Adipose tissue (tissue), 3 donors: ENCODE measurements around the gene SHB. TPM values are rescaled to one million over a fixed set of nuclear protein-coding genes. Genes with fewer than 3 reads are reported as not detected.

ENCODE experiments used
- H3K27ac ChIP-seq: one replicate; pipeline ENCODE4 v1.5.1; 2013; ENCODE audit warnings: low read depth, low read length
- WGBS, 3 donors: extraction: QIAGEN DNeasy Blood & Tissue Kit; methylation state at CpG; one replicate each; pipeline ENCODE4 v1.1.7; 2013; 5-methylcytosine and 5-hydroxymethylcytosine counted together
- polyA plus RNA-seq, 3 donors: library from polyadenylated mRNA; stranded (reverse); fragments of 200-250 nt; gene quantifications; one replicate each; pipeline ENCODE4 v1.2.3, GENCODE V29; 2013
- donor health status: healthy with polysubstance abuse.
- donor health status: Bipolar disorder and iron deficiency.
- donor health status: healthy.

The SHB gene
- polyA plus RNA-seq, 3 donors = 3.5 to 18.9 (median 8.4) TPM

DNA sequence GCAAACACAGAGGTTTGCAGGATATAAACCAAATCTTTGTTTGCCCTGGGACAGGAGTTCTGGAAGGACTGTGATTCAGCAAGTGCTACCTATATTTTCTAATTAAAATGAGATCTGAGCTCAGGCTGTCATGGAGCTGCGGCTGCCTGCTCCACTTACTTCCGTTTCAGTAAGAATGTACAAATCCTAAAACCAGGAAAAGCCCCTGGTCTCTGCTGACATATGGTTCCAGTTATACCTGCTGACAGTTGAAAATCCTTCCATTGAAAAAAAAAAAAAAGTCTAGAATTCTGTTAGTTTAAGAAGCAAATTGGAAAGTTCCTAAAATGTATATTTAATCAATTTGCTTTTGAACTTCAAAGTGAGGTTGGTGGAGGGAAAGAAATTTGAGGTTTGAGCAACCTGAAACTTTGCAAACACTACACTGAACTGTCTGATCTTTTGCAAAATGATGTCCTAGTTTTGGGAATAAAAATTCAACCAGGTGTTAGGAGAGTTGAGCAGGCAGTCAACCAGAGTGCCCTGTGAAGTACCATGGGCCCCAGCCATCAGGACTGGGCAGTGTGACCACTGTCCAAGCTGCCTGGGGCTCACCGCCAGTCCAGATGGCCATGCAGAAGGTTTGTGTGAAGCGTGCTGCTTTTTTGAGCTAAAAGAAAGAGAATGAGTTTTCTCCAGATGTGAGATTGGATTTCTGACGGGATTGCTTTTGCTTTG lies 50.6 kb downstream of the SHB start:
- no peak overlapping the region for H3K27ac ChIP-seq
- WGBS, 3 donors = 75 to 81% (median 79%) methylated on average over 5 of the region's 5 CpGs

DNA sequence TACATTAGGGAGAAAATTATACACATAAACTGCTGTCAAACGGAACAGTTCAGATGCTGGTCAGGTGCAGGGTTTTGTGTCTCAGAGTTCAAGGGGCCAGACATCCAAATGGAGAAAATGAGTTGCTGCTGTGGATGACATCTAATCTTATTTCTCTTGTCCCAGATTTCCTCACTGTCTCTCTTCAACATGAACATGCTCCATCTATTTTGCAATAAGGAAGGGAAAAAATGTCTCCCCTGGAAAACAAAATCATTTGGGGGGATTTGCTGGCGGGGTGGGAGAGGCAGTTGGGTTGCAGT lies 51.2 kb downstream of the SHB start:
- H3K27ac ChIP-seq = no peak overlapping the region
- WGBS, 3 donors = 84 to 91% (median 91%) methylated on average over 2 of the region's 2 CpGs

DNA sequence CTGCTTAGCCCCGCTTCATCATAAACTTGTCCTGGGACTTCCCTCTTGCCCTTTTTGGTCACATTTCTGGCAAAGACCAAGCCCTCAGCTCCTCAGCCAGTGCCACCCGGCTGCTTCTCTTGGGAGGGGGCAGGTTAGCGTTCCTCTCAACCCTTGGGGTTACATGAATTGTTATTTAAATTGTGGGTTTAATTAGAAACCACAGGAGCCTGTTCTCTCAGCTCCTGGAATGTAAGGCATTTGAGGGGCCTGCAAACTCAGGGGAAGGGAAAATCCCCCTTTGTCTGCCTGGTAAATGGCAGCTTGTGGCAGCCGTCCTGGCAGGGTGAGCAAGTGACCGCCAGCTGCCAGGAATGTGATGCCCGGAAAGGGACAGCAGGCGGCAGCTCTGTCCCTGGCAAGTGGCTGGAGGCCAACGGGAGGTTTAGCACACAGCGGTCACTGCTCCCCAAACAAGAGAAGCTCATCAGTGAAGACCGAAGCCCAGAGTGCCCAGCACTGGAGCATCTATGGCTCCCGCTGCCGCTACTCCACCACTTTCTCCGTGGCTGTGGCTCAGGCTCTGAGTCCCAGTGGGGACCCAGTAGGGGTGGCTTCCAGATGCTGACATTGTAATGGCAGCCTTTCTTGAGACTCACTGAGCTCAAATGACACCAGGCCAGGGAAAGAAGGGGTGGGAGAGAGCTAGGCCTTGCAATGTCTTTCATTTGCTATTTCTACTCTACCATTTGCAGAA lies 51.7 kb downstream of the SHB start:
- no peak overlapping the region for H3K27ac ChIP-seq
- 58 to 80% (median 79%) methylated on average over 13 of the region's 13 CpGs for WGBS, 3 donors

DNA sequence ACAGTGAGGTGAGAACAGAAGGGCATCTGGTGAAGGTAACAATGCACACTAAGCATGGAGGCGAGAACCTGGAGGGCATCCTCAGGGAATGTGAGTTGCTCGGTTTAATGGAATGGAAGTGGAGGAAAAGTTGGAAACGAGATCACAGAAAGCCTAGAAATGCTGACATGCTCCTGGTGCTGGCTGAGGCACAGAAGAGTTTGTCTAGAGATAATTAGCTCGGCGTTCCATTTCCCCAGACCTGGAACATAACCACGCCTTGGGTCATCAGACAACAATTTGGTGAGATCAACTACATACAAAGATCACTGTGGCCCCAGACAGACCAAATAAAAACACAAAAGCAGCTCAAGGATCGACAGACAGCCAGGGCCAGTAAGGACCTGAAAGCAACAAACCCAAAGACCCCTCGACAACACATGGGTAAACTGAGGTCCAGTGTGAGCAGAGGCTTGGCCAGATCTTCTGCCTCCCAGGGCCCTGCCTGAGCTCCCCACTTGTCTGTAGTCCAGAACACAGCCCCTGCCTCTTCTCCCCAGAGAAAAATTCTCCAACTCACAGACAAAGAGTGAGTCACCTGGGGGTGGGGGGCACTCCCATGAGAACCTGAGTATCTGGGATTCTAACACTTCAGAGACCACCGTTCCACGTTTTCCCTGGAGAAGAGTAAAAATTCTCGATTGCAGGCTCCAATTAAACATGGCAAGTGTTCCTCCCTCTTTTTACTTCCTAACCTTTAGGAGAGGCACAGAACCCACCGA lies 52.5 kb downstream of the SHB start:
- 60 to 68% (median 65%) methylated on average over 12 of the region's 12 CpGs for WGBS, 3 donors
- no peak overlapping the region for H3K27ac ChIP-seq

DNA sequence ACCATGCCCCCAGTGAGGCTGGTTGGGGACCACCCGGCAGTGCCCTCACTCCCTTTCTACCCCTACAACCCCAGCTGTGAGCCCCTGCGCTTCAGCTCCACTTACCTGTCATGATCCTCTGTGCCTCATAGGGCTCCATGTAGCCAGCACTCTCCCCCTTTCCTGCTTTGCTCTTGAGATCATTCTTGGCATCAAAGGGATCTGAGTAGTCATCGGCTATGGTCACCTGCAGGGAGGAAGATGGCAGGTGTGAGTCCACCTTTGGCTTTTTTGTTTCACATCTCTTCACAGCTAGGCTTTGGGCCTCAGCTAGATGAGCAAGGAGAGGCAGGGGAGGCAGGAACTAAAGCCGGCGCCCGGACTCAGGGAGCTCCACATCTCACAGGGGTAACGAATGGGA lies 53.1 kb downstream of the SHB start:
- no peak overlapping the region for H3K27ac ChIP-seq

DNA sequence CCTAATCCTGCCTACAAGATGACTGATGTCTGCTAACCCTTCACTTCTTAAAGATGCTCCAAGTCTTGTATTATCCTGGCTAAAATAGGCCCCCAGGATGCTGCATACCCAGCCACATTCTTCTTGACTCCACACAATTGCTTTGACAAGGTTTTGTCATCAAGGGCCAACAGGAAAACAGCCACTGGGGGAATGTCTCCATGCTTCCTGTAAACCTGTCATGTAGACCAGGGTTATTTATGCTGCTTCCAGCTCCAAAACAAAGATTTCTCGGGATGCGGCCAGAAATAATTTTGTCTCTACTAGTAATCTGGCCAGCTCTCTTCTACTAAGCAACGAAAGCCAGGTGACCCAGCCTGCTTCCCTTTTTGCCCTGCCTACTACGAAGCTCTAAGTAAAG lies 53.8 kb downstream of the SHB start:
- no peak overlapping the region for H3K27ac ChIP-seq
- WGBS, 3 donors = 62 to 63% (median 62%) methylated on average over 4 of the region's 4 CpGs

More for the DNA sequence above, 53.1 kb downstream of the SHB start:
- 89 to 92% (median 90%) methylated on average over 7 of the region's 7 CpGs for WGBS, 3 donors

DNA sequence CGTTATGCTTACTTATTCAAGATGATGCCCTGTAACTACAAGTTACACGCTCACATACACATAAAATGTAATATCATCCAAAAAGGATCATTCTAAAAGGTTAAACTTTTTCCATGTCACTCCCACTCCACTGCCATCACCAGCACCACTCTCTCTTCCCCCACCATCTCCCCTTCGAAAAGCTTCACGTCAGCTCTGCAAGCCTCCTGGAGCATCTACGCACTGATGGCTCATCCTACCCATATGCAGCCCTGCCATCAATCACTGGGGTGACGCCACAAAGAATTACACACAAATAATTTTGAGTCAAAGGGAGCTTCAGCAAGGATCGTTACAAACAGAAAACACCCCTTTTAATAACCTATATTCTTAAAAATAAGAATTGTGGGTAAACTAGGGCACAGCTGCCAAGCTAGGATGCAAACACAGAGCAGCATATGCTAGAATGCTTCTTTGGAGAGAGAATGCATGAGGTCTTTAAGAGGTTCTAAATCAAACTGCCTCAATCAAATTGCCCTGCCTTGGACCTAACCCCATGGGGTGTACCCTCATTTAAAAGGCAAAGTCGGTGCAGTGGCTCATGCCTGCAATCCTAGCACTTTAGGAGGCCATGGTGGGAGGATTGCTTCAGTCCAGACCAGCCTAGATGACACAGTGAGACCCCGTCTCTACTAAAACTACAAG lies 56.1 kb downstream of the SHB start:
- WGBS, 3 donors = 89 to 93% (median 90%) methylated on average over 9 of the region's 9 CpGs
- no peak overlapping the region for H3K27ac ChIP-seq

DNA sequence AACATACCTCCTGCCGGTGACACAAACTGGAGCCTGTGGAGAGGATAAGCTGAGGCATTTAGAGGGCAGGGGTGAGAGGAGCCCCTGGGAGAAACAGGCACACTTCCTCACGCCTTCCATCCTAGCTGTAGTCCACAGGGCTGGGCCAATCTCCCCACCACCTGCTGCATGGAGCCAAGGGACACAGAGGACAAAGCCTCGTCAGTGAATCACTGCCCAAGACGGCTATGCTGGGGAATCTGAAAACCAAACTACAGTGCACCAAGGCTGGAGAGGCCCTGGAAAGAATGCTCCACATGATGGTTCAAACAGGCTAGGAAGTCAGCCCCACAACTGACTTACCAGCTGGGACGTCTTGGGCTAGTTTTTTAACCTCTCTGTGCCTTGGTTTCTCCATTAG lies 57.0 kb downstream of the SHB start:
- H3K27ac ChIP-seq = no peak overlapping the region

DNA sequence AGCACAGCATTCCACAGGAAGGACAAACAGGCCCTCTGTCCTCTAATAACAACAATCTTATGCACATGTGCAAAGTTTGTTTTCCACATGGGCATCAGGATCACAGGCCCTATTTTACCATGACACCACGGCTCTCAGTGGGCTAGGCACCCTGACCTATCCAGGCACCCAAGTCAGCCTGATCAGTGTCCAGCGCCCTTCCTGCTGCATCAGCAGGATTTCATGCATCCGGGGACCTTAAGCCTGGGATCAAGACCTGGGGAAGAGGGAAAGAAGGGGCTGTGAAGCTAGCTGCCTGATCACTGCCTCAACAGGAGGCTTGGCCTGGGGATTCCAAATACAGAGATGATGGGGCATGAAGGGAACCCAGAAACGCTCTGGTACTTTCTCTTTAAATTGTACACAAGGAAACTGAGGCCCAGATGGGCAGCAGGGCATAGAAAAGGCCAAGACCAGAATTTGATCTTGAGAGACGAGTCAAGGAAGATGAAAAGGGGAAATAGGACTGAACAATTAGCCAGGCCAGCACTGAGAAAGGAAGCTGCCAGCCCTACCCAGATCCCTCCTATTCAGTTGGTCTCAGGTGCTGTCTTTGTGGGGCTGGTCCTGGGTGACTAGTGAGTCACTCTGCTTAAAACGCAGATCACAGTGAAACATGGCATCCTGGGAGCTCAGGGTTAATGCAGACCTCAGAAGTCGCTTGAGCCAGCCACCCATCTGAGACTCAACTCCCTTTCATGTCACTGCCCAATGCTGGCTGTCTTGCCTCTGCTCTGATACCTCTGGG lies 57.9 kb downstream of the SHB start:
- 82 to 88% (median 85%) methylated on average over 7 of the region's 7 CpGs for WGBS, 3 donors

More for the DNA sequence above, 57.0 kb downstream of the SHB start:
- WGBS, 3 donors = 85 to 92% (median 87%) methylated on average over 5 of the region's 5 CpGs

DNA sequence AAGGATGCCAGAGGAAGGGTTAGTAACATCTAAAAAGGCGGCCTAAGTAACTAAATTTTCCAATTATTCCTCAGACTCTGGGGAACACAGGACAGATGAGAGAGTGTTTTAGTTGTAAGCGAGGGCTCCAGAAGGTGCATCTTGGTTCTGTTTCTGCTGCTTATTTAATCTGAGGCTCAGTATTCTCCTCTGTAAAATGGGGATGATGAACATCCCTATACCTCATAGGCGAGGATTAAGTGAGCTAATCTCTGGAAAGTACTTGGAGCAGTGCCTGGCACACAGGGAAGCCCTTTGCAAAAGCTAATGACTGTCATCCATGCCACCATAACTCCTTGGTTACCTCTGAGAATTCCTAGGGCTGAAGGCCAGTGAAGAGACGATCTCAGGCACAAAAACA lies 59.0 kb downstream of the SHB start:
- WGBS, 3 donors = 82 to 84% (median 82%) methylated on average over 4 of the region's 4 CpGs
- no peak overlapping the region for H3K27ac ChIP-seq

More for the DNA sequence above, 57.9 kb downstream of the SHB start:
- no peak overlapping the region for H3K27ac ChIP-seq

DNA sequence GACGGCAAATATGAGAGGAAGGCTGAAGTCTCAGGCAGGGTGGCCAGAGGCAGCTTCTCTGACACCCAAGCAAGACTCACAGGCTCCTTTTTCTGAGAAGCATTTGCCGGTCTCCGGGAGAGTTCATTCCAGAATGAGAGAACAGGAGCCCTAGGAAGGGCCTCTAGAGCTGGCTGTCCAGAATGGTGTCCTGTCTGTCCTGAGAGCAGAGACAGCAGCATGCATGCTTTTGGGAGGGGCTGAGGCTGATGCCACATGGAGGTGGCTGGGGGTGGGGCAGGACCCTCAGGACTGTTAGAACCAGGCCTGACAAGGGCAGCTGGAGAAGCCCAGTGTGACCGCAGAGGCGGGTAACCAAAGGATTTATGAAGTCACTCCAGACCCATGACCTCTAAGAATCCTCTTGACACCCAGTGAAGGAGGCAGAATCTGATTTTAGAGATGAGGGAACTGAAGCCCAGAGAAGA lies 60.0 kb downstream of the SHB start:
- no peak overlapping the region for H3K27ac ChIP-seq
- WGBS, 3 donors = 87 to 97% (median 91%) methylated on average over 5 of the region's 5 CpGs

DNA sequence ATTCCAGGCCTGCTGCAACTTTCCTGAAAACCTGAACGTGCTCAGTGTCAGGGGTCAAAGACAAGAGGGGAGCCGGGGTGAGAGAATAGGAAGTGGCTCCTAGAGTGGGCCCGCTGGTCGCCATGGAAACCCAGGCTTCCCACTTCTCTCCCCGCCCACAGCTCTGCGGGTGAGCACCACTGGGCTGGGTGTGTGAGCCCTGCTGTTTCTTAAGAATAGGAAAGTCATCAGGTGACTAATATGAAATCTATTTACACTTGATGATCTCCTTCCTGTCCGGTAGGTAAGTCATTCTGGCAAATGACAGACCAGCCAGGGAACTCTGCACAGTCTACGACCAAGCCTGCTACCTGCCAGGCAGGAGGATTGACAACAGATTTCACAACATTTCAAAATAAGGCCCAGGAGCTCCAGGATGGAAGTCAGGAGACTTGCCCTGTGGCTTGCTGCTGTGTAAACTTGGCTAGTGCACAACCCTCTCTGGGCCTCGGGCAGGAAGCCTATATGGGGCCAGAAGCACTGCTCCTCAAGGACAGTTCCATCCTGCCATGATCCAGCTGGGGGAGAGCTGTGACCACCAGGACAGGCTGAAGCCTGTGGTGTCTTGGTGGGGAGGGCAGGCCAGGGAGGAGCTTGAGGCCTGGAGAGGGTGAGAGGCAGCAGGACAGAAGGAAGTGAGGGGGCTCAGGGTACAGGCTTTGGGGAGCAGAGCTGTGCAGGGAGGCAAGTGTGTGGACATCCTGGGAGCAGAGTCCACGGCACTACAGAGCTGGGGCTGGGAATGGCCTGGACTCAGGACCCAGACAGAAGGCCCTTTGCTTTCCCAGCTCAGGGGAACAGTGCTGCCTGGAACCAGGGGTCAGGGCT lies 60.6 kb downstream of the SHB start:
- 34 to 53% (median 35%) methylated on average over 10 of the region's 10 CpGs for WGBS, 3 donors

DNA sequence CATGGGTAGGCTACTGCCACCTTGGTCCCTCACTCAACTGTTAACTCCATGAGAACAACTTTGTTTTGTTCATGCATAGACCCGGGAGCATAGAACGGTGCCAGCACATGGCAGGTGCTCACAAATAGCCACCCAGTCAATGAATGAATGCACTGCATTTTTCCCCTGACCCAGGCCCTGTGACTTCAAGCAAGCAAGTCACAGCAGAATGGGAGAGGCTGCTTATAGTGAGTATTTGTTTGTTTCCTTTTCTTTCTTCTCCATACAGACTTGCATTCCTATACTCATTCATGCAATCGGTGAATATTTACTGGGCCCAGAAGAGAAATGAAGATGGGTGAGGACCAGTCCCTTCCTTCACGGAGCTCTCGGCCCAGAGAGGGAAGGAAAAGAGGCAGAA lies 62.0 kb downstream of the SHB start:
- 87 to 97% (median 87%) methylated on average over 4 to 5 of the region's 5 CpGs for WGBS, 3 donors
- H3K27ac ChIP-seq = no peak overlapping the region

More for the DNA sequence above, 60.6 kb downstream of the SHB start:
- H3K27ac ChIP-seq = no peak overlapping the region

DNA sequence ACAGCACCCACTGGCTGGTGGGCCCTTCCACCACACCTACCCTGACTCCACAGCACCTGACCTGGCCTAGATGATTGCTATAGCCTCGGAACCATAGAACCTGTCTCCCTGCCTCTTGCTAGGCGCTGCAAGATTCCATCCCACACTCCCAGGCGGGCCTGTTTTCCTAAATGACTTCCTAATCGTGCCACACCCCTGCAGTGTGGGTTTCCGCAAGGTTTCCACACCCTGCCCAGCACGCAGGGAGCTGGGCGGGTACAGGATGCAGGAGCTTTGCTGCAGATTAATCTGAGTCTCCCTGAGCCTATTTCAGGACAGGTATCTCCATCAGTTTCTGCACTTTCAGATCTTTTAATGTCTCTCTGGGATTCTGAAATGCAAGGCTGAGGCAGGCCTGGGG lies 62.9 kb downstream of the SHB start:
- H3K27ac ChIP-seq = no peak overlapping the region

DNA sequence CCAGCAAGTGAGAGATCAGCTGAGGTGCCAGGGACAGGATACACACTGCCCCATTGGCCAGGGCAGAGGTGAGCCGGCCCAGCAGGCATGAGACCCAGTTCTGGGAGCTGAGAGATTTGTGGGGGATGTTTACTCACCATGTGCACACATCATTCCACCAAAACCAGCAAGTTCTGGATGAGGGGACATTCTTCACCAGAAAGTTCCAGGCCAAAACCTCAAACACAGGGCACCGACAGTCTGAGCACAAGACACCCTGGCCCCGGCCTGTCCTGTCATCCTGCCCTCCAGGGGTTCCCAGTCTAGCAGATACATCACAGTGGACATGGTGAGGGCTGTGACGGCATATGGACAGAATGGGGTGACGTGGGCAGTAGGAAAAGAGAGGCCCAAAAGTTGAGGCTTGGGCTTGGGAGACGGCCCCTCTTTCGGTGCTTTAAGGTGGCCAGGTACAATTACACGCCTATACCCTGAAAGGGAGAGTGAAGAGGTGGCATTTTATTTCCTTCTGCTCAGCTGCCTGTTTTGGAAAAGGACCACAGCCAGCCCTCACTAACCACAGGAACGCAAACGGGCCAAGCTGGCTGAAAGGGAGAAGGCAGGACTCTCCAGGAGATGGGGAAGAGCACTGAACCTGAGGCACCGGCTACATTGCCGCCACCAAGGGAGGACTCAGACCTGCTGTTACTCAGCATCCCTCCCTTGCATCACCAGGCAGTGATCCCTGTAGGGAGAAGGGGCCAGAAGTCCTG lies 64.0 kb downstream of the SHB start:
- no peak overlapping the region for H3K27ac ChIP-seq
- WGBS, 3 donors = 87 to 95% (median 92%) methylated on average over 12 of the region's 12 CpGs

More for the DNA sequence above, 62.9 kb downstream of the SHB start:
- 61 to 80% (median 69%) methylated on average over 7 of the region's 7 CpGs for WGBS, 3 donors
